IMR-90 (cell line): ENCODE results near the gene DCST2. TPM values are rescaled to one million over a fixed set of nuclear protein-coding genes. Genes with fewer than 3 reads are reported as not detected.

Experiments used
- ATAC-seq: fragments of 200-7000 bp; cut with Tn5 transposase; 2 replicates; pipeline ENCODE4 v1.9.1; 2020; ENCODE audit warnings: low read depth, mild to moderate bottlenecking, moderate library complexity
- BruUV-seq: library from RNA; stranded (reverse); fragments of 400-500 nt; replicated peaks from 2 replicates; lab custom pipeline; 2021; lab: Mats Ljungman, UMichigan
- CTCF ChIA-PET: fragments of 300-600 bp; formaldehyde crosslinking; extraction: SDS; loops from one replicate; lab custom pipeline; 2021; ENCODE audit warnings: antibody characterized with exemption; lab: Yijun Ruan, JAX
- POLR2A ChIA-PET: fragments of 300-600 bp; sonication (Branson Sonifier 250); formaldehyde crosslinking; loops from one replicate; lab custom pipeline; 2022; ENCODE audit warnings: antibody characterized with exemption; ENCODE audit not compliant: unreplicated experiment; lab: Charles Lee
- DNase-seq: peaks from one replicate; pipeline ENCODE4 v3.0.0; 2013
- H2AFZ ChIP-seq: replicated peaks from 2 replicates; pipeline ENCODE3; 2013; ENCODE audit warnings: low read length, mild to moderate bottlenecking; ENCODE audit not compliant: poor library complexity
- H2AK5ac ChIP-seq: 2 replicates; pipeline ENCODE4 v1.6.1; 2013; ENCODE audit warnings: low read depth, low read length, inconsistent platforms
- H2AK9ac ChIP-seq: replicated peaks from 2 replicates; pipeline ENCODE3; 2013; ENCODE audit warnings: mild to moderate bottlenecking, low read depth, low read length, moderate library complexity; ENCODE audit not compliant: poor library complexity
- H2BK120ac ChIP-seq: 2 replicates; pipeline ENCODE4 v1.6.1; 2013; ENCODE audit warnings: low read depth, low read length, inconsistent platforms
- H2BK15ac ChIP-seq: 3 replicates; pipeline ENCODE4 v1.6.1; 2013; ENCODE audit warnings: low read depth, low read length, inconsistent platforms
- H2BK20ac ChIP-seq: 2 replicates; pipeline ENCODE4 v1.6.1; 2013; ENCODE audit warnings: low read depth, mild to moderate bottlenecking, inconsistent platforms, low read length, moderate library complexity
- H2BK5ac ChIP-seq: 2 replicates; pipeline ENCODE4 v1.6.1; 2013; ENCODE audit warnings: mild to moderate bottlenecking, low read depth, low read length, inconsistent platforms; ENCODE audit not compliant: poor library complexity, severe bottlenecking
- H3K14ac ChIP-seq: replicated peaks from 2 replicates; pipeline ENCODE4 v1.6.1; 2013; ENCODE audit warnings: low read depth, low read length, inconsistent platforms
- H3K18ac ChIP-seq: 2 replicates; pipeline ENCODE4 v1.6.1; 2013; ENCODE audit warnings: low read depth, low read length, control low read depth
- H3K23ac ChIP-seq: 2 replicates; pipeline ENCODE4 v1.6.1; 2013; ENCODE audit warnings: low read depth, low read length, inconsistent platforms
- H3K27ac ChIP-seq: 2 replicates; pipeline ENCODE4 v1.5.1; 2013; ENCODE audit warnings: mild to moderate bottlenecking, control low read depth, low read length; ENCODE audit not compliant: insufficient read depth
- H3K27me3 ChIP-seq: 2 replicates; pipeline ENCODE4 v1.6.1; 2013; ENCODE audit warnings: low read length; ENCODE audit not compliant: control insufficient read depth, insufficient read depth
- H3K36me3 ChIP-seq: 2 replicates; pipeline ENCODE4 v1.6.1; 2013; ENCODE audit warnings: low read length, mixed read lengths; ENCODE audit not compliant: control insufficient read depth, insufficient read depth
- H3K4ac ChIP-seq: 2 replicates; pipeline ENCODE4 v1.6.1; 2013; ENCODE audit warnings: low read depth, low read length, inconsistent platforms
- H3K4me1 ChIP-seq: 2 replicates; pipeline ENCODE4 v1.6.1; 2013; ENCODE audit warnings: low read length, mixed read lengths; ENCODE audit not compliant: control insufficient read depth, insufficient read depth
- H3K4me2 ChIP-seq: 2 replicates; pipeline ENCODE4 v1.6.1; 2013; ENCODE audit warnings: low read depth, mild to moderate bottlenecking, control low read depth, low read length, moderate library complexity
- H3K4me3 ChIP-seq: 2 replicates; pipeline ENCODE4 v1.5.1; 2013; ENCODE audit warnings: low read depth, mild to moderate bottlenecking, control low read depth, low read length, moderate library complexity; ENCODE audit not compliant: insufficient read depth
- H3K56ac ChIP-seq: 2 replicates; pipeline ENCODE4 v1.6.1; 2013; ENCODE audit warnings: low read length, inconsistent platforms; ENCODE audit not compliant: insufficient read depth; ENCODE audit errors: extremely low read depth
- H3K79me1 ChIP-seq, 2 experiments: 2 replicates each; pipeline ENCODE4 v1.6.1; 2013; ENCODE audit warnings: low read length in 2 of 2, inconsistent platforms in 1 of 2, low read depth in 1 of 2
- H3K9ac ChIP-seq: 2 replicates; pipeline ENCODE4 v1.6.1; 2013; ENCODE audit warnings: low read depth, low read length, control low read depth
- H3K9me1 ChIP-seq: 2 replicates; pipeline ENCODE4 v1.6.1; 2013; ENCODE audit warnings: low read length, inconsistent platforms; ENCODE audit not compliant: insufficient read depth
- H3K9me3 ChIP-seq: 2 replicates; pipeline ENCODE4 v1.6.1; 2013; ENCODE audit warnings: low read length; ENCODE audit not compliant: control insufficient read depth, insufficient read depth
- H4K20me1 ChIP-seq: 2 replicates; pipeline ENCODE4 v1.6.1; 2013; ENCODE audit warnings: low read length, inconsistent platforms; ENCODE audit not compliant: insufficient read depth
- H4K5ac ChIP-seq: 2 replicates; pipeline ENCODE4 v1.6.1; 2013; ENCODE audit warnings: mild to moderate bottlenecking, low read depth, low read length, control low read depth
- H4K8ac ChIP-seq, 2 experiments: 2 replicates each; pipeline ENCODE4 v1.6.1; 2013; ENCODE audit warnings: low read depth in 2 of 2, low read length in 2 of 2, control low read depth in 1 of 2, inconsistent platforms in 1 of 2
- H4K91ac ChIP-seq: 2 replicates; pipeline ENCODE4 v1.6.1; 2013; ENCODE audit warnings: low read depth, low read length, inconsistent platforms; ENCODE audit not compliant: insufficient read depth
- BHLHE40 ChIP-seq: fragments of 150-350 bp; IDR thresholded peaks from 2 replicates; pipeline ENCODE4 v1.6.1; 2016; ENCODE audit warnings: mild to moderate bottlenecking, low read depth, low read length
- CEBPB ChIP-seq: IDR thresholded peaks from 2 replicates; pipeline ENCODE4 v1.6.1; 2012; ENCODE audit warnings: low read depth, low read length, improper control_type of control experiment
- CTCF ChIP-seq: conservative IDR thresholded peaks from 2 replicates; pipeline ENCODE4 v1.5.1; 2012; ENCODE audit warnings: mild to moderate bottlenecking, low read depth, low read length, improper control_type of control experiment
- ELK1 ChIP-seq: fragments of 150-350 bp; IDR thresholded peaks from 2 replicates; pipeline ENCODE4 v1.6.1; 2016; ENCODE audit warnings: low read depth, mild to moderate bottlenecking, low read length, moderate library complexity, borderline replicate concordance
- FOS ChIP-seq: fragments of 150-350 bp; IDR thresholded peaks from 2 replicates; pipeline ENCODE4 v1.6.1; 2016; ENCODE audit warnings: low read depth, low read length
- MXI1 ChIP-seq: IDR thresholded peaks from 2 replicates; pipeline ENCODE4 v1.6.1; 2012; ENCODE audit warnings: low read depth, mild to moderate bottlenecking, low read length, moderate library complexity, borderline replicate concordance
- NFE2L2 ChIP-seq: fragments of 150-350 bp; IDR thresholded peaks from 2 replicates; pipeline ENCODE4 v1.6.1; 2016; ENCODE audit warnings: low read depth, mild to moderate bottlenecking, low read length
- RCOR1 ChIP-seq: IDR thresholded peaks from 2 replicates; pipeline ENCODE4 v1.6.1; 2012; ENCODE audit warnings: mild to moderate bottlenecking, low read length, improper control_type of control experiment; ENCODE audit not compliant: insufficient replicate concordance
- RFX5 ChIP-seq: IDR thresholded peaks from 2 replicates; pipeline ENCODE4 v1.8.0; 2012; ENCODE audit warnings: low read depth, mild to moderate bottlenecking, low read length, moderate library complexity
- USF2 ChIP-seq: fragments of 150-350 bp; IDR thresholded peaks from 2 replicates; pipeline ENCODE4 v1.6.1; 2017; ENCODE audit warnings: mild to moderate bottlenecking, antibody characterized with exemption, low read length, low read depth
- WGBS, 2 experiments: methylation state at CpG; one replicate each; pipeline versions ENCODE4 v1.1.5 to v1.1.7; 2013; ENCODE audit warnings: missing lambda C conversion rate in 2 of 2; ENCODE audit not compliant: insufficient read length in 1 of 2; ENCODE audit errors: extremely low coverage in 2 of 2; 5-methylcytosine and 5-hydroxymethylcytosine counted together
- dilution Hi-C: fragments of 300-500 bp; cut with HindIII; formaldehyde crosslinking; loops from one replicate; pipeline ENCODE4 v1.14.3; 2018; ENCODE audit warnings: low sequenced_read_pairs; ENCODE audit not compliant: unreplicated experiment
- in situ Hi-C: fragments of 300-500 bp; cut with MboI; formaldehyde crosslinking; loops from 3 replicates; pipeline ENCODE4 v1.14.3; 2019; ENCODE audit warnings: low sequenced_read_pairs, inconsistent platforms, mixed read lengths
- intact Hi-C: fragments of 100-400 bp; cut with micrococcal nuclease; formaldehyde crosslinking; loops from 2 replicates; pipeline ENCODE4 v1.10.0; 2022
- polyA plus RNA-seq, 3 experiments: library from polyadenylated mRNA; depleted of rRNA; stranded (reverse); fragments of >200 nt; gene quantifications; 2 replicates each; pipeline ENCODE4 v1.2.3, GENCODE V29; 2012; ENCODE audit warnings: low replicate concordance in 1 of 3
- total RNA-seq: library from RNA; depleted of rRNA; stranded (reverse); fragments of >200 nt; gene quantifications from 2 replicates; pipeline ENCODE4 v1.2.3, GENCODE V29; 2012

Gene DCST2
- total and polyA plus RNA-seq, 2 of the 4 experiments (the other 2 are of a cell fraction), result 0.14 TPM; not detected in 1

GRCh38 chr1:155032886-155033285 is 695 bp downstream of the DCST2 start (continued):
- TF ChIP-seq CTCF, result no peak

GRCh38 chr1:155030899-155031298 is 2.7 kb downstream of the DCST2 start:
- POLR2A ChIA-PET, result no interaction called here

More at GRCh38 chr1:155030899-155031298, 2.7 kb downstream of the DCST2 start:
- CTCF ChIA-PET, result no interaction called here
- Histone ChIP-seq H3K23ac (no peak overlapping the region), H3K9me1 (peaks cover 4% of the 10 kb centered on the region), H3K9me3 (no peaks in the 10 kb centered on the region), H3K27me3 (peaks cover 36% of the 10 kb centered on the region), H2AK9ac (no peak overlapping the region), H2BK5ac (no peak overlapping the region), H3K56ac (no peak overlapping the region), H2BK20ac (no peak overlapping the region), H3K18ac (no peak overlapping the region), H3K4me3 (no peak overlapping the region), H2AFZ (no peak overlapping the region), H2BK120ac (no peak overlapping the region), H3K36me3 (no peaks in the 10 kb centered on the region), H4K20me1 (no peaks in the 10 kb centered on the region; the same call in 1 of the 2 replicates), H3K27ac (no peak overlapping the region), H2BK15ac (no peak overlapping the region), H3K4me2 (no peak overlapping the region), H4K91ac (no peak overlapping the region), H3K4ac (no peak overlapping the region), H3K9ac (no peak overlapping the region), H2AK5ac (no peak overlapping the region), H4K5ac (no peak overlapping the region), H3K14ac (no peak overlapping the region), H3K4me1 (peaks cover 3% of the 10 kb centered on the region; the same call in 1 of the 2 replicates), H4K8ac (no peak overlapping the region), H3K79me1 (no peaks in the 10 kb centered on the region)
- ATAC-seq (no peak), DNase-seq (no peak)
- dilution Hi-C loops, result no loop called here
- TF ChIP-seq NFE2L2 (no peak), USF2 (no peak), RFX5 (no peak), ELK1 (no peak), MXI1 (no peak), RCOR1 (no peak), CEBPB (no peak), FOS (no peak), BHLHE40 (no peak)
- WGBS, 2 experiments, result no CpG with 5 or more reads among the region's 11 CpGs
- in situ Hi-C loops, result no loop called here
- no TSS peak for BruUV-seq
- intact Hi-C loops, result no loop called here
